ENCODE results near the gene BCL2L15.

BCL2L15 gene

GRCh38 chr1:113887402-113888175 is at the start of gene BCL2L15:
Gene BCL2L15 (minus strand): TSS chr1:113887581. CDS start chr1:113887375, 206 bp downstream.
- no peak for DNase-seq
- in situ Hi-C loops (cut with MboI; ENCODE audit: low pct_unique_long_range_greater_than_20kb, low sequenced_read_pairs) = no loop called here

GRCh38 chr1:113937146-113937545 is 49.8 kb upstream of the BCL2L15 start:
- in situ Hi-C loops (cut with MboI; ENCODE audit: low pct_unique_long_range_greater_than_20kb, low sequenced_read_pairs) = no loop called here
- no peak for DNase-seq

- no peak for DNase-seq
- in situ Hi-C loops (cut with MboI; ENCODE audit: low pct_unique_long_range_greater_than_20kb, low sequenced_read_pairs) = no loop called here
Measured at GRCh38 chr1:113935970-113936369, 48.6 kb upstream of the BCL2L15 start.

- in situ Hi-C loops (cut with MboI; ENCODE audit: low pct_unique_long_range_greater_than_20kb, low sequenced_read_pairs) = no loop called here
- DNase-seq = no peak
Measured at GRCh38 chr1:113935176-113935575, 47.8 kb upstream of the BCL2L15 start.

GRCh38 chr1:113934511-113935055 is 47.2 kb upstream of the BCL2L15 start:
- in situ Hi-C loops (cut with MboI; ENCODE audit: low pct_unique_long_range_greater_than_20kb, low sequenced_read_pairs) = no loop called here
- no peak for DNase-seq

GRCh38 chr1:113934006-113934405 is 46.6 kb upstream of the BCL2L15 start:
- in situ Hi-C loops (cut with MboI; ENCODE audit: low pct_unique_long_range_greater_than_20kb, low sequenced_read_pairs) = no loop called here

GRCh38 chr1:113931451-113931851 is 44.1 kb upstream of the BCL2L15 start:
- DNase-seq = peak; percentile 80
- in situ Hi-C loops (cut with MboI; ENCODE audit: low pct_unique_long_range_greater_than_20kb, low sequenced_read_pairs) = no loop called here

More at GRCh38 chr1:113934006-113934405, 46.6 kb upstream of the BCL2L15 start:
- DNase-seq = no peak

- DNase-seq = peak; percentile 71
- in situ Hi-C loops (cut with MboI; ENCODE audit: low pct_unique_long_range_greater_than_20kb, low sequenced_read_pairs) = no loop called here
Measured at GRCh38 chr1:113930499-113931161, 43.2 kb upstream of the BCL2L15 start.

- DNase-seq = peak; percentile 62
- in situ Hi-C loops (cut with MboI; ENCODE audit: low pct_unique_long_range_greater_than_20kb, low sequenced_read_pairs) = no loop called here
Measured at GRCh38 chr1:113929750-113930498, 42.5 kb upstream of the BCL2L15 start.

GRCh38 chr1:113928941-113929749 is 41.8 kb upstream of the BCL2L15 start, which contains the start of gene HIPK1:
Gene HIPK1 (plus strand): TSS chr1:113929324.
- peak; percentile 93 for DNase-seq
- in situ Hi-C loops (cut with MboI; ENCODE audit: low pct_unique_long_range_greater_than_20kb, low sequenced_read_pairs) = no loop called here

GRCh38 chr1:113928187-113928930 is 41.0 kb upstream of the BCL2L15 start:
- in situ Hi-C loops (cut with MboI; ENCODE audit: low pct_unique_long_range_greater_than_20kb, low sequenced_read_pairs) = no loop called here
- peak; percentile 44 for DNase-seq

GRCh38 chr1:113924473-113924872 is 37.1 kb upstream of the BCL2L15 start:
- in situ Hi-C loops (cut with MboI; ENCODE audit: low pct_unique_long_range_greater_than_20kb, low sequenced_read_pairs) = no loop called here
- no peak for DNase-seq

- in situ Hi-C loops (cut with MboI; ENCODE audit: low pct_unique_long_range_greater_than_20kb, low sequenced_read_pairs) = no loop called here
- DNase-seq = no peak
Measured at GRCh38 chr1:113922957-113923356, 35.6 kb upstream of the BCL2L15 start.

GRCh38 chr1:113918243-113918642 is 30.9 kb upstream of the BCL2L15 start:
- no peak for DNase-seq
- in situ Hi-C loops (cut with MboI; ENCODE audit: low pct_unique_long_range_greater_than_20kb, low sequenced_read_pairs) = no loop called here

- in situ Hi-C loops (cut with MboI; ENCODE audit: low pct_unique_long_range_greater_than_20kb, low sequenced_read_pairs) = no loop called here
Measured at GRCh38 chr1:113917400-113918082, 30.2 kb upstream of the BCL2L15 start.

GRCh38 chr1:113916974-113917373 is 29.6 kb upstream of the BCL2L15 start:
- in situ Hi-C loops (cut with MboI; ENCODE audit: low pct_unique_long_range_greater_than_20kb, low sequenced_read_pairs) = no loop called here
- DNase-seq = no peak

More at GRCh38 chr1:113917400-113918082, 30.2 kb upstream of the BCL2L15 start:
- DNase-seq = no peak

GRCh38 chr1:113913887-113914664 is 26.7 kb upstream of the BCL2L15 start:
- in situ Hi-C loops (cut with MboI; ENCODE audit: low pct_unique_long_range_greater_than_20kb, low sequenced_read_pairs) = no loop called here

More at GRCh38 chr1:113913887-113914664, 26.7 kb upstream of the BCL2L15 start:
- no peak for DNase-seq
